OCI-M2 (cell line): ENCODE data around the gene PDPN.

ENCODE experiments used
- DNase-seq: peaks from one replicate; lab custom pipeline; 2025; ENCODE audit not compliant: unreplicated experiment; lab: John Stamatoyannopoulos, UW

Gene PDPN

DNA sequence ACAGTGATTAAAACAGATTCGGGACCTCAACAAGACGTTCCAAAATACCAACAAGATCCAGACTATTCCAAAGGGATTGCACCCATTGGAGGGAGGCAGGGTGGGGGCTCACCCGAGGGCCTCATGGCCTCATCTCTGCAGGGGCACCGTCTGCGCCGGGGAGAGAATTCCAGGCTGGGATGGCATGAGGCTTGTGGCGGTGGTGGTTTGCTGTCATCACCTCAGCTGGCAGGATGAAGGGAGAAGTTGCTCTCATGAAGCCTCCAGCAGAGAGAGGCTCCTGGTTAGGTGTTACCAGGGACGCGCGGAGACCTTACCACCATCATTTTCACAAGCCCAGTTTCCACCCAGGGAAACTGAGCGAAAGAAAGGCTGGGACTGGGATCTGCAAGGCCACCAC is 6.7 kb upstream of the PDPN start:
- no peak for DNase-seq

DNA sequence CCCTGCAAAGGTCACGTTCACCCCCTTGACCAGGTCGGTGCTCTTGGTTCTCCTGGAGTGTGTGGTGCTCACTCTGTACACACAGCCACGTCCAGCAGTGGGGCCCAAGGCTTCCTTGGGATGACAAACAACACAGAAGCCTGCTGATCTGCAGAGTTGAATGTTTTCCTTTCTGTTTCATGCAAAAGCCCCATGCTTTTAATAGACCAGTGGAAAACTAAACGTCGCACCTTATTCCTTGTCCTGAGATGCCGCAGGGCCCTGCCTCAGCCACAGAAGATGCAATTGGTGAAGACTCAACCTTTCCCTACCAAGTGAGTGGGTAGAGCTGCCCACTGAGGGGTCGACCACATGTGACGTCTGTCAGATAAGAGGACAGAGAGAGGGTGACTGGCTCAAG is 5.8 kb upstream of the PDPN start:
- DNase-seq, result no peak

DNA sequence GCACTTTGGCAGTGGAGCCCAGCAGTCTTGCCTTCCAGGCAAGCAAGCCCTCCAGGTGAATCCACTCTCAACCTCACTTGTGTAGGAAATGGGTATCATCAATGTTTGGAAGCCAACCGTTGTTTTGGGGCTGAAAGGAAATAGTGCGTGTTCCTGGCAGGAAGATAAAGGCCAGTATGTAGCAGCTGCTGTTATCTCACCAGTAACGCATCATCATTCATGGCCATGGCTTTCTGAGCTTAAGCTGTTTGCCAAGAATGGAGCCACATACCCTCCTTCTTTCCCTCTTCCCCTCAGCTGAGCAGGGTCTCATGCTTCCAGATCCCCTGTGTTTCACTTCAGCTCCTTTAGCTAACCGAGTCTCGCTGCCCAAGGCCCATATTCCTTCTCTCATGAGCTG is 2.2 kb upstream of the PDPN start:
- no peak for DNase-seq

DNA sequence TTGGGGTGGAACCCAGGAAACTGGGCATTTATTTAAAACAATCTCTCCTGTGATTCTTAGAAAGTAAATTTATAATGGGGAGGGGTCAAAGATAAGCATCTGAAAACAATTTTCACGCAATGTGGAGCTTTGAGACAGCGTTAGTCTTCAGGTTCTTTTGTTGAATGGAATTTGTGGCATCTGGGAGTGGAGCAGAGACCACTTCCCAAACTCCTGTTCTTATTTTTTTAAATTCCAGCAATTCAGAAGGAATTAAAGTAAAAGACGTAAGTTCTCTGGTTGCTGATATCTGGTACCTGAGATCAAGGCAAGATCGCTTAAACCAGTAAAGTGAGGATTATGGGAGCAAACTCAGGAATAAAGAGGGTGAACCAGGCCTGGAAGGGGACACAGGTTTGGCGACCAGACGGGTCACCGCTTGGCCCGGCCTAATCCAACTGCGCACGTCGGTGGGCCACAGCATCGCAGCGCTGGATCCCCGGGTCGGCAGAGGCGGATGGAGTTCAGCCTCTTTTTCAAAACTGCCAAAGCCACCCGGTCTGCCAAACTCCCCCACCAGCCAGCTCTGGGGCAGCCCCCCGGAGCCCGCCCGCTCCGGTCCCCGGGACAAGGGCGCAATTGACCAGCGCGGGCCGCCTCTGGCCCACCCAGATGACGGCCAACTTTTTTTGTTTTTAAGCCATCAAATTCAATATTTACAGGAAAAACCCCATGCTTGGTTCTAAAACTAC is 754 bp upstream of the PDPN start:
- no peak for DNase-seq

GRCh38 chr1:13583966-13584791 is 547 bp downstream of the PDPN start:
- DNase-seq, result no peak

- DNase-seq, result no peak
Observed at GRCh38 chr1:13584876-13585611, 1.4 kb downstream of the PDPN start.

GRCh38 chr1:13585612-13585991 is 2.0 kb downstream of the PDPN start:
- no peak for DNase-seq

DNA sequence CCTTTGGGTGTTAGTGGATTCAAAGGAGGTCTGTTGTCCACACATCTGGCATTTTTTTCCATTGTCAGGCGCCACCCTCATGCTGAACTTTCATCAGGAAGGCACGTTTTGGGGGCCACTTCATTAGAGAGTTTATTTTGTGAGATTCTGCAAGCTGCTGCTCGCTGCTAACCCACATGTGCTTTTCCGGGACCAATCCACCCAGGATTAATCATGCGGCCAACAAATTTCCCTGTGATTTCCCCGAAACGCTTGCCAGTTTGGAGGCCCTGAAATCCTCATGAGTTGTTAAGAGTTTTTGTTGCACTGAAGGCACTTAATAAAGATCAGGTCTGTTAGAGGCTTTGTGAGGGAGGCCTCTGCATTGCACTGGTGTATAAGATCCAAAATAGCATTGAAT is 2.4 kb downstream of the PDPN start:
- no peak for DNase-seq

- DNase-seq, result no peak
Observed at GRCh38 chr1:13587256-13588030, 3.8 kb downstream of the PDPN start.

- no peak for DNase-seq
Observed at GRCh38 chr1:13588946-13589796, 5.5 kb downstream of the PDPN start.

GRCh38 chr1:13590486-13590885 is 6.9 kb downstream of the PDPN start:
- no peak for DNase-seq

DNA sequence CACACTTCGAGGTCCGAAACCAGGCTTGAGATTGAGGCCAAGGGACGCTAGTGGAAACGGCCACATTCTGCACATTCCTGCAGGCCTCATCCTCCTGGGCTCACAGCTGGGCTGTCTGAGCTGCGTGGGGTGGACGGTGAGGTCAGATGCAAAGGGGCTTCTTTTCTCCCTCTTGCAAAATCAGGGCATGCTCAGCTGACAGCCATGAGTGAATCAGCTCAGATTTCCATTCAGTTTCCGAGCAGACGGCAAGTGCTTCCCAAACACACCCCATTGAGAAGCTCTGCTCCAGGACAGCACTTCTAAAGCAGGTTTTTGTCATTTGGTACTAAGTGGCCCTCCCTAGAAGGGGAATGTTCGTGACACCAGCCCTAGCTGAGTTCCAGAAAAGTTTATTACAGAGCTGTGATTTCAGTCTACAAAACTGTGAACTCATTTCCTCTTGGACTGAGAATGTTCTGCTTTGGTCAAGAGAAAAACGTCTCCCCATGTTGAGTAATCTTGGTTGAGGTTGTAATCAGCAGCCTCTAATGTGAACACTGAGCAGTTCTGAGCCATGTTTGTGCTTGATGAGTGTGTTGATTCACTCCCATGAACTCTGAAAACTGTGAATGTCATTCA is 10.0 kb downstream of the PDPN start:
- DNase-seq, result no peak

GRCh38 chr1:13595411-13595810 is 11.8 kb downstream of the PDPN start:
- DNase-seq, result no peak

GRCh38 chr1:13597166-13597565 is 13.5 kb downstream of the PDPN start:
- no peak for DNase-seq

GRCh38 chr1:13600762-13601453 is 17.3 kb downstream of the PDPN start:
- DNase-seq, result no peak

DNA sequence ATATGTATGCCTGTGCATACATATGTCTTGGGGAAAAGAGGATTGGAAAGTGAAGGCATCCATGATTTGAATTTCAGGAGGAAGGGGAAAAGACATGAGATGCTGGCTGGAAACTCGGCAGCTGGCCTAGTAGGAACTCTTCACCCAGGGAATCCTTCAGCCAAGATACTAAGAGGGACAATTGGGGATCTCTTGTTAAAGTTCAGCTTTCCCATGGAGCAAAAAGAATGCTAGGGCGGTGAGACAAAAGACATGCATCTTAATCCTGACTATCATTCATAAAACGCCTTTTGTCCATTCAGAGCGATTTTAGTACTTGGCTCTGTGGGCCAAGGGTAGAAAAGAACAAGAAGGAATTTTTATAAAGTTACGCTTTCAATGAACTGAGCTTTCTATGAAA is 20.5 kb downstream of the PDPN start:
- no peak for DNase-seq

DNA sequence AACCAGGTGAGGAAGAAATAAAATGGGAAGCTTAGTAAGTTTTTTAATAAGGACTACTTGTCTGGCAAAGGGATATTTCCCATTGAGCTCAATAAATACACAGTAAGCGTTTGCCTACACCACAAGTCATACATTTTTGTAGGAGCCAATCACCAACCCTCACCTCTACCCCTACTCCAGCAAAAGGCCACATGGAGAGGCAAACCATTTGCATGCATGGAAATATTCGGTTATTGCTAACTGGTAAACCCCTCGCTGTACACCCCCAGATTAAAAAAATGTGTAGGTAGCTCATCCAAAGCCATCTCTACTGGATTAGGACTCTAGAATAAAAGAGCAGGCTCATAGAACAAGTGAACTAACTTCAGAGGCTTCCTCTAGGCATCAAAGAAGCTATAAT is 21.1 kb downstream of the PDPN start:
- no peak for DNase-seq

- no peak for DNase-seq
Observed at GRCh38 chr1:13605159-13605558, 21.5 kb downstream of the PDPN start.

GRCh38 chr1:13607002-13607401 is 23.4 kb downstream of the PDPN start:
- no peak for DNase-seq
